Epithelial cell of esophagus (primary cell): ENCODE data around the gene DOCK3.

ENCODE experiments used
- DNase-seq: peaks from one replicate; pipeline ENCODE4 v3.0.0; 2010; ENCODE audit warnings: low read depth
- H3K4me3 ChIP-seq: 2 replicates; pipeline ENCODE4 v1.5.1; 2011; ENCODE audit warnings: mild to moderate bottlenecking, low read length, control low read depth
- CTCF ChIP-seq: IDR thresholded peaks from 2 replicates; pipeline ENCODE4 v1.5.1; 2011; ENCODE audit warnings: low read depth, mild to moderate bottlenecking, low read length, control low read depth, inconsistent platforms; ENCODE audit not compliant: insufficient read depth; ENCODE audit errors: missing control alignments

Gene DOCK3

GRCh38 chr3:50642382-50642781 is 32.3 kb upstream of the DOCK3 start:
- DNase-seq = no peak
- H3K4me3 ChIP-seq = no peak overlapping the region
- no peak for TF ChIP-seq CTCF

GRCh38 chr3:50644561-50644960 is 30.2 kb upstream of the DOCK3 start:
- no peak overlapping the region for H3K4me3 ChIP-seq
- TF ChIP-seq CTCF = no peak
- DNase-seq = no peak

GRCh38 chr3:50645378-50645777 is 29.3 kb upstream of the DOCK3 start:
- H3K4me3 ChIP-seq = no peak overlapping the region
- no peak for DNase-seq
- no peak for TF ChIP-seq CTCF

GRCh38 chr3:50648313-50648712 is 26.4 kb upstream of the DOCK3 start:
- H3K4me3 ChIP-seq = no peak overlapping the region
- DNase-seq = no peak
- TF ChIP-seq CTCF = no peak

GRCh38 chr3:50648944-50649343 is 25.8 kb upstream of the DOCK3 start:
- no peak overlapping the region for H3K4me3 ChIP-seq
- DNase-seq = no peak
- no peak for TF ChIP-seq CTCF

- no peak for TF ChIP-seq CTCF
- DNase-seq = no peak
- H3K4me3 ChIP-seq = no peak overlapping the region
Measured at GRCh38 chr3:50649451-50649931, 25.2 kb upstream of the DOCK3 start.

- no peak for TF ChIP-seq CTCF
- H3K4me3 ChIP-seq = no peak overlapping the region
- no peak for DNase-seq
Measured at GRCh38 chr3:50650018-50650417, 24.7 kb upstream of the DOCK3 start.
